Neural progenitor cell (in vitro differentiated cells): ENCODE measurements around the gene TCF15. TPM values are rescaled to one million over a fixed set of nuclear protein-coding genes. Genes with fewer than 3 reads are reported as not detected.

Source experiments
- DNase-seq: peaks from one replicate; pipeline ENCODE4 v3.0.0-alpha.2; 2016; ENCODE audit warnings: low spot score
- H2AFZ ChIP-seq: fragments of 200-600 bp; sonication (generic); replicated peaks from 2 replicates; pipeline ENCODE4 v1.6.1; 2016; ENCODE audit warnings: antibody characterized with exemption
- H3F3A ChIP-seq: fragments of 200-600 bp; sonication (generic); 2 replicates; pipeline ENCODE4 v1.6.1; 2016; ENCODE audit warnings: antibody characterized with exemption, low read depth
- H3K27ac ChIP-seq: fragments of 200-600 bp; sonication (generic); 2 replicates; pipeline ENCODE4 v1.5.1; 2016; ENCODE audit warnings: mild to moderate bottlenecking
- H3K27me3 ChIP-seq: fragments of 200-600 bp; sonication (generic); 2 replicates; pipeline ENCODE4 v1.6.1; 2016; ENCODE audit warnings: mild to moderate bottlenecking, moderate library complexity
- H3K36me3 ChIP-seq: fragments of 200-600 bp; sonication (generic); 2 replicates; pipeline ENCODE4 v1.5.1; 2016
- H3K4me1 ChIP-seq: fragments of 200-600 bp; sonication (generic); 2 replicates; pipeline ENCODE4 v1.6.1; 2016; ENCODE audit warnings: mixed run types
- H3K4me2 ChIP-seq: fragments of 200-600 bp; sonication (generic); 2 replicates; pipeline ENCODE4 v1.6.1; 2016
- H3K4me3 ChIP-seq: fragments of 200-600 bp; sonication (generic); 2 replicates; pipeline ENCODE4 v1.5.1; 2016
- H3K79me2 ChIP-seq: fragments of 200-600 bp; sonication (generic); 2 replicates; pipeline ENCODE4 v1.6.1; 2016; ENCODE audit warnings: low read depth
- H3K9ac ChIP-seq: fragments of 200-600 bp; sonication (generic); 2 replicates; pipeline ENCODE4 v1.6.1; 2016
- H3K9me3 ChIP-seq: fragments of 200-600 bp; sonication (generic); 2 replicates; pipeline ENCODE4 v1.5.1; 2016; ENCODE audit warnings: low read depth
- H4K20me1 ChIP-seq: fragments of 200-600 bp; sonication (generic); 2 replicates; pipeline ENCODE4 v1.6.1; 2016; ENCODE audit warnings: low read depth
- H3K27ac Mint-ChIP-seq: 3 replicates; pipeline ENCODE4 v1.8.0; 2021; ENCODE audit warnings: mixed read lengths
- H3K27me3 Mint-ChIP-seq: 2 replicates; pipeline ENCODE4 v1.8.0; 2022; ENCODE audit warnings: low read depth, mild to moderate bottlenecking, inconsistent platforms, moderate library complexity, mixed read lengths; ENCODE audit not compliant: insufficient read depth
- H3K36me3 Mint-ChIP-seq: 3 replicates; pipeline ENCODE4 v1.8.0; 2021; ENCODE audit warnings: mixed read lengths
- H3K4me1 Mint-ChIP-seq: 3 replicates; pipeline ENCODE4 v1.8.0; 2021; ENCODE audit warnings: mixed read lengths
- H3K4me3 Mint-ChIP-seq: 3 replicates; pipeline ENCODE4 v1.8.0; 2021; ENCODE audit warnings: mild to moderate bottlenecking, moderate library complexity, mixed read lengths
- H3K9me3 Mint-ChIP-seq: 3 replicates; pipeline ENCODE4 v1.8.0; 2020; ENCODE audit warnings: mixed read lengths
- EZH2 ChIP-seq: fragments of 200-600 bp; sonication (generic); IDR thresholded peaks from 2 replicates; pipeline ENCODE4 v1.6.1; 2017; ENCODE audit warnings: antibody characterized with exemption, mild to moderate bottlenecking, moderate library complexity
- EZH2phosphoT487 ChIP-seq: fragments of 200-600 bp; sonication (generic); IDR thresholded peaks from 2 replicates; pipeline ENCODE4 v1.6.1; 2017; ENCODE audit warnings: antibody characterized with exemption
- total RNA-seq: library from RNA; depleted of rRNA; stranded (reverse); fragments of >200 nt; gene quantifications from 2 replicates; pipeline ENCODE4 v1.2.3, GENCODE V29; 2015; ENCODE audit warnings: low replicate concordance
- TF ChIP-seq, protein P1 (sequence below): fragments of 200-600 bp; sonication (generic); IDR thresholded peaks from 2 replicates; pipeline ENCODE4 v1.5.1; 2017; ENCODE audit warnings: antibody characterized with exemption, mild to moderate bottlenecking

The TCF15 gene
- total RNA-seq, 1 donor from 2014 or later = 0.07 TPM

DNA sequence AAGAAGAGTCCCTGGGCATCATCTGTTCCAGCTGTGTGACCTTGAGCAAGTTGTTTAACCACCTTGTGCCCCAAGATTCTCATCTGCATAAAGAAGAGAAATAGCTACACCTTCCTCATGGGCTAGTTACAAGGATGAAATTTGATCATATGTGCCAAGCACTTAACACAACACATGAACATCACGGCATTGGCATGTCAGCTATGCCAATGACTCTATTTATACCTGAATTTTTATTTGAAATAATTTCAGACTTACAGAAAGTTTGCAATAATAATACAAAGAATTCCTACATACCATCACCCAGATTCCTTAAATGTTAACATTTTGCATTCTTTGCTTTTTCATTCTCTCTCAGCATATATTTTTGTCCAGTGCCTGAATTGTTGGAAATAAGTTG is 21.0 kb upstream of the TCF15 start:
- TF ChIP-seq, protein P1, sequence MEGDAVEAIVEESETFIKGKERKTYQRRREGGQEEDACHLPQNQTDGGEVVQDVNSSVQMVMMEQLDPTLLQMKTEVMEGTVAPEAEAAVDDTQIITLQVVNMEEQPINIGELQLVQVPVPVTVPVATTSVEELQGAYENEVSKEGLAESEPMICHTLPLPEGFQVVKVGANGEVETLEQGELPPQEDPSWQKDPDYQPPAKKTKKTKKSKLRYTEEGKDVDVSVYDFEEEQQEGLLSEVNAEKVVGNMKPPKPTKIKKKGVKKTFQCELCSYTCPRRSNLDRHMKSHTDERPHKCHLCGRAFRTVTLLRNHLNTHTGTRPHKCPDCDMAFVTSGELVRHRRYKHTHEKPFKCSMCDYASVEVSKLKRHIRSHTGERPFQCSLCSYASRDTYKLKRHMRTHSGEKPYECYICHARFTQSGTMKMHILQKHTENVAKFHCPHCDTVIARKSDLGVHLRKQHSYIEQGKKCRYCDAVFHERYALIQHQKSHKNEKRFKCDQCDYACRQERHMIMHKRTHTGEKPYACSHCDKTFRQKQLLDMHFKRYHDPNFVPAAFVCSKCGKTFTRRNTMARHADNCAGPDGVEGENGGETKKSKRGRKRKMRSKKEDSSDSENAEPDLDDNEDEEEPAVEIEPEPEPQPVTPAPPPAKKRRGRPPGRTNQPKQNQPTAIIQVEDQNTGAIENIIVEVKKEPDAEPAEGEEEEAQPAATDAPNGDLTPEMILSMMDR = no peak
- TF ChIP-seq EZH2phosphoT487 (no peak), EZH2 (no peak)
- Mint-ChIP-seq H3K4me1 (no peaks in the 10 kb centered on the region), H3K9me3 (no peaks in the 10 kb centered on the region), H3K27me3 (peaks cover 5% of the 10 kb centered on the region), H3K27ac (no peak overlapping the region), H3K36me3 (no peaks in the 10 kb centered on the region), H3K4me3 (no peak overlapping the region)
- Histone ChIP-seq H3K79me2 (no peaks in the 10 kb centered on the region), H3K9me3 (no peaks in the 10 kb centered on the region), H3K4me2 (no peak overlapping the region), H3K4me3 (no peak overlapping the region), H3F3A (no peaks in the 10 kb centered on the region), H3K9ac (no peak overlapping the region), H3K36me3 (no peaks in the 10 kb centered on the region), H3K4me1 (peaks cover 17% of the 10 kb centered on the region), H2AFZ (no peak overlapping the region), H3K27me3 (no peaks in the 10 kb centered on the region), H4K20me1 (no peaks in the 10 kb centered on the region), H3K27ac (no peak overlapping the region)
- DNase-seq = no peak

DNA sequence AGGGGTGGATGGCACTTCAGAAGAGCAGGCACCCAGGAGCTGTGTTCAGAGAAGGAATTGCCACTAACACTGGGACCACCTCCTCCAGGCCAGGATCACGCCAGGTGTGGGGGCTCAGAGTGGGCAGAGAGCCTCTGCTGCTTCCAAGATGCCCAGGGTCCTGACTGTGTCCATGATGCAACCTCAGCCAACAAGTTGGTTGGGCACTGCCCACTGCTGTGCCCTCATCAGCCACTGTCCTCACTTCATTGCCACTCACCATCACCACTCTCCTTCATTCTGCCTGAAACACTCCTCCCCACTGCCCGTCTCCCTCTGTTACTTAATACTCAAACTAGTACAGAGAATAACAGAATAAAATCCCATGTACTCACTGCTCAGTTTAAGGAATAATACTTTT is 16.5 kb upstream of the TCF15 start:
- Histone ChIP-seq H3F3A (no peaks in the 10 kb centered on the region), H3K36me3 (no peaks in the 10 kb centered on the region), H4K20me1 (no peaks in the 10 kb centered on the region), H3K9ac (no peak overlapping the region), H3K4me3 (no peak overlapping the region), H3K27ac (no peak overlapping the region), H3K4me1 (no peaks in the 10 kb centered on the region), H3K79me2 (no peaks in the 10 kb centered on the region), H3K27me3 (no peaks in the 10 kb centered on the region), H2AFZ (no peak overlapping the region), H3K4me2 (no peak overlapping the region), H3K9me3 (no peaks in the 10 kb centered on the region)
- Mint-ChIP-seq H3K9me3 (no peaks in the 10 kb centered on the region), H3K36me3 (no peaks in the 10 kb centered on the region), H3K27ac (no peak overlapping the region), H3K27me3 (peaks cover 5% of the 10 kb centered on the region), H3K4me3 (no peak overlapping the region), H3K4me1 (peaks cover 7% of the 10 kb centered on the region)
- TF ChIP-seq EZH2 (no peak), EZH2phosphoT487 (no peak)
- TF ChIP-seq, protein P1 = no peak
- DNase-seq = no peak

DNA sequence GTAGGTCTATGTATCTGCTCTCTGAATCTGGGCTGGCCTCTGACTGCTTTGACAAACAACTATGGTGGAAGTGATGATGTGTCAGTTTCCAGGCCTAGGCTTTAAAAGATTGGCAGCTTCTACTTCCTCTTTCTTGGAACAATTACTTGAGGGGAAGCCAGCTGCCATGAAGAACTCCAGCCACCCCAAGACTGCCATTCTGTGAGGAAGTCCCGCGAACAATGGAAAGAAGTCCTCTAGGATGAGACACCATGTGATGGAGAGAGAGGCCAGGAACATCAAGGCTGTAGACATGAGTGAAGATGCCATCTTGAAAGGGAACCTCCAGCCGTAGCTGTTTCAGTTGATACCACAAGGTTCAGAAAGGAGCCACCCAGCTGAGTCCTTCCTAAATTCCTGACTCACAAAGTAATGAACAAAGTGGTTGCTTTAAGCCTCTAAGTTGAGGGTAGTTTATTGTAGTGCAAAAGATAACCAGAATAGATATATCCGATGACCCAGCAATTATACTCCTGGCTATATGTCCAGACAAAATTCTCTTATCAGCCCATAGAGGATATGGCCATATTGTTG is 15.3 kb upstream of the TCF15 start:
- TF ChIP-seq EZH2phosphoT487 = no peak
- DNase-seq = no peak
- Histone ChIP-seq H3K27ac (no peak overlapping the region), H3K9me3 (no peaks in the 10 kb centered on the region), H3K4me3 (no peak overlapping the region), H2AFZ (no peak overlapping the region), H3F3A (no peaks in the 10 kb centered on the region), H3K36me3 (no peaks in the 10 kb centered on the region), H3K27me3 (no peaks in the 10 kb centered on the region), H4K20me1 (no peaks in the 10 kb centered on the region), H3K9ac (no peak overlapping the region), H3K79me2 (no peaks in the 10 kb centered on the region), H3K4me1 (peaks cover 8% of the 10 kb centered on the region), H3K4me2 (no peak overlapping the region)
- Mint-ChIP-seq H3K36me3 (no peaks in the 10 kb centered on the region), H3K27me3 (peaks cover 8% of the 10 kb centered on the region), H3K9me3 (no peaks in the 10 kb centered on the region), H3K4me3 (no peak overlapping the region), H3K27ac (no peak overlapping the region), H3K4me1 (peaks cover 18% of the 10 kb centered on the region)

DNA sequence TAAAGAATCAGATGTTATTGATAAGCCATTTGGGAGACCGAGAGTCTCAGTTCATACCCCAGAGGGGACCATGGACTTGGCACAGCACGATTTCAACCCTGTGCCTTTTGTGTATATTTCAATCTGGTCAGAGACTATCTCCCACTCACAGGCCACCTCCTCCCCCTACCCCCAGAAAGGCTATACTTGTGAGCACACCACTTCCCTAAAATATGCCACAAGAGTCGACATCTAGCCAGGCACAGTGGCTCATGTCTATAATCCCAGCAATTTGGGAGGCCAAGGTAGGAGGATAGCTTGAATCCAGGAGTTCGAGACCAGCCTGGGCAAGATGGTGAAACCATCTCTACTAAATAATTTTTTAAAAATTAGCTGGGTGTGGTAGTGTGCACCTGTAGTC is 13.6 kb upstream of the TCF15 start:
- TF ChIP-seq EZH2phosphoT487 = no peak
- TF ChIP-seq EZH2 = no peak
- TF ChIP-seq, protein P1 = no peak
- no peaks in the 10 kb centered on the region for H4K20me1 ChIP-seq
- H2AFZ ChIP-seq = no peak overlapping the region
- H3K9ac ChIP-seq = no peak overlapping the region
- H3K27ac ChIP-seq = no peak overlapping the region
- peaks cover 22% of the 10 kb centered on the region for H3K4me1 Mint-ChIP-seq
- H3K9me3 ChIP-seq = no peaks in the 10 kb centered on the region
- H3K9me3 Mint-ChIP-seq = no peaks in the 10 kb centered on the region
- no peaks in the 10 kb centered on the region for H3K36me3 Mint-ChIP-seq
- DNase-seq = no peak
- H3K4me2 ChIP-seq = no peak overlapping the region
- no peaks in the 10 kb centered on the region for H3K36me3 ChIP-seq
- no peaks in the 10 kb centered on the region for H3F3A ChIP-seq
- no peak overlapping the region for H3K27ac Mint-ChIP-seq
- no peak overlapping the region for H3K4me3 Mint-ChIP-seq
- H3K4me1 ChIP-seq = peaks cover 8% of the 10 kb centered on the region
- no peak overlapping the region for H3K4me3 ChIP-seq
- H3K27me3 ChIP-seq = no peaks in the 10 kb centered on the region
- no peaks in the 10 kb centered on the region for H3K79me2 ChIP-seq
- H3K27me3 Mint-ChIP-seq = peaks cover 9% of the 10 kb centered on the region
